ENCODE data around the gene CIC. TPM values are rescaled to one million over a fixed set of nuclear protein-coding genes. Genes with fewer than 3 reads are reported as not detected.
A peak's percentile ranks its signal among the peaks of the same experiment; 100 is the strongest.

CIC gene
- total RNA-seq, 2 experiments from 2014 or later: 60.7 to 65.6 TPM

GRCh38 chr19:42235181-42235580 is 33.9 kb upstream of the CIC start:
- Mint-ChIP-seq H3K9me3 (no peaks in the 10 kb centered on the region), H3K4me3 (no peak overlapping the region), H3K27me3 (no peaks in the 10 kb centered on the region), H3K27ac (no peak overlapping the region), H3K4me1 (ENCODE audit: low read depth) (peaks cover 25% of the 10 kb centered on the region), H3K36me3 (ENCODE audit: low read depth) (peaks cover 55% of the 10 kb centered on the region)
- ATAC-seq: no peak
- DNase-seq: no peak
- ChIA-PET POLR2A (interaction anchor here (1.3 to 16.1 kb wide), 2 partner anchors 9 to 12 kb away, joined by 4 to 195 read pairs; partner anchors contain the start of genes DEDD2 and ZNF526), CTCF (interaction anchor here (1.2 to 1.7 kb wide), 5 partner anchors 15 to 126 kb away, joined by 3 to 4 read pairs (median 3); no protein-coding TSS in a partner anchor)
- intact Hi-C loops (cut with micrococcal nuclease): no loop called here
- TF ChIP-seq, protein P1, sequence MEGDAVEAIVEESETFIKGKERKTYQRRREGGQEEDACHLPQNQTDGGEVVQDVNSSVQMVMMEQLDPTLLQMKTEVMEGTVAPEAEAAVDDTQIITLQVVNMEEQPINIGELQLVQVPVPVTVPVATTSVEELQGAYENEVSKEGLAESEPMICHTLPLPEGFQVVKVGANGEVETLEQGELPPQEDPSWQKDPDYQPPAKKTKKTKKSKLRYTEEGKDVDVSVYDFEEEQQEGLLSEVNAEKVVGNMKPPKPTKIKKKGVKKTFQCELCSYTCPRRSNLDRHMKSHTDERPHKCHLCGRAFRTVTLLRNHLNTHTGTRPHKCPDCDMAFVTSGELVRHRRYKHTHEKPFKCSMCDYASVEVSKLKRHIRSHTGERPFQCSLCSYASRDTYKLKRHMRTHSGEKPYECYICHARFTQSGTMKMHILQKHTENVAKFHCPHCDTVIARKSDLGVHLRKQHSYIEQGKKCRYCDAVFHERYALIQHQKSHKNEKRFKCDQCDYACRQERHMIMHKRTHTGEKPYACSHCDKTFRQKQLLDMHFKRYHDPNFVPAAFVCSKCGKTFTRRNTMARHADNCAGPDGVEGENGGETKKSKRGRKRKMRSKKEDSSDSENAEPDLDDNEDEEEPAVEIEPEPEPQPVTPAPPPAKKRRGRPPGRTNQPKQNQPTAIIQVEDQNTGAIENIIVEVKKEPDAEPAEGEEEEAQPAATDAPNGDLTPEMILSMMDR (IDR thresholded peaks at IDR 0.05): no peak

DNA sequence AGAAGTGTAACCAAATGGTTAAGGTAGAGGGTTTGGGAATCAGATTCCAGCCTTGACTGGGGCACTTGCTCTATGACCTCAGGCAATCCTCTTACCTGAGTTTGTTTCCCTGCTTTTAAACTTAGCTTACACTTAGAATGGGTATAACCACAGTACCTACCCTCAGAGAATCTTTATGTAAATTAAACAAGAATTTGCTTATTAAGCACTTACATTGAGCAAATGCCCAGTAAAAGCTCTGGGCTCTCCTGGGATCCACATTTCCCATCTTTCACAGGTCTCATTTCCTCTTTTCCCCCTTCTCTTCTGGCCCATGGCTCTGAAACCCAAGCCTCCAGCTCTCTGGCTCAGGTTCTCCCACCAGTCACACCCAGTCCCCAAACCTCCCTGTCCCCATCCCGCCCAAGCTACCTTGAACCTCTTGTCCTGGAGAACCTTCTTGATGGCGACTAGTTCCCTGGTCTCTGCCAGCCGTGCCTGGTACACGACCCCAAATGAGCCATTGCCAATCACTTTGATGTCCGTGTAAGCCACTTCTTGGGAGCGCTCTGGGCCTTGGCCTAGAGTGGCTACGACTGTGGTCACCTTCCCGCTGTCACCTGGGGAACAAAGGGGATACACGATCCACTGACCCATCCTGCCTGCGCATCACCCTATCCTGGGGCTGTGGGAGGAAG is 29.4 kb upstream of the CIC start:
- ChIA-PET POLR2A (interaction anchor here (0.6 to 16.1 kb wide), 5 partner anchors 9 to 64 kb away, joined by 3 to 195 read pairs (median 4); partner anchors contain the start of genes DEDD2, PAFAH1B3 and ZNF526), CTCF (interaction anchor here (0.9 to 3.3 kb wide), 3 partner anchors 11 to 56 kb away, joined by 3 to 14 read pairs (median 10); no protein-coding TSS in a partner anchor)
- Mint-ChIP-seq H3K36me3 (ENCODE audit: low read depth) (peaks cover 36% of the 10 kb centered on the region), H3K27ac (peak overlapping the region; percentile 19), H3K4me3 (no peak overlapping the region), H3K9me3 (no peaks in the 10 kb centered on the region), H3K27me3 (no peaks in the 10 kb centered on the region), H3K4me1 (ENCODE audit: low read depth) (peaks cover 34% of the 10 kb centered on the region)
- DNase-seq (no peak), ATAC-seq (no peak)
- TF ChIP-seq, protein P1 (IDR thresholded peaks at IDR 0.05): no peak
- intact Hi-C loops (cut with micrococcal nuclease): loop anchor here (5.0 kb wide), 1 partner anchor 43 kb away; no protein-coding TSS in a partner anchor

DNA sequence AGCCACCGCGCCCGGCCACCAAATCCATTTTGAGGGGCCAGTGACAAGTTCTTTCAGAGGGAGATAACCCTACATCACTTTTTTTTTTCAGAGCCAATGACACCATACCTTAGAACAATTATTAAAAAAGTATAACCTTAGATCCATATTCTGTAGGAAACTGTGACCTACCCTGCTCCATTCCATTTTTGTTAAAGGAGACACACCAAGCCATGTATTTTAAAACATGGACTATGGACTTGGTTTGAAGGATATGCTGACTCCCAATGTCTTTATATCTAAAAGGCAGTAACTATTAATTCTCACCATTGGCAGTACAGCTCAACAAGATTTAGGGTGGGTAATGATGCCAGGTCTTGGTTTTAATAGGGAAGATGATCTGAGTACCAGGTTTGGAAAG is 27.8 kb upstream of the CIC start:
- TF ChIP-seq, protein P1 (IDR thresholded peaks at IDR 0.05): no peak
- no peaks in the 10 kb centered on the region for H3K27me3 Mint-ChIP-seq
- CTCF ChIA-PET: interaction anchor here (0.5 to 6.7 kb wide), 10 partner anchors 11 to 109 kb away, joined by 3 to 107 read pairs (median 4); partner anchors contain the start of gene POU2F2
- DNase-seq (no peak), ATAC-seq (no peak)
- H3K9me3 Mint-ChIP-seq: no peaks in the 10 kb centered on the region
- peaks cover 25% of the 10 kb centered on the region for H3K36me3 Mint-ChIP-seq (ENCODE audit: low read depth)
- POLR2A ChIA-PET: interaction anchor here (1.1 to 16.1 kb wide), 6 partner anchors 8 to 120 kb away, joined by 3 to 195 read pairs (median 14); partner anchors contain the start of genes DEDD2 and ZNF526
- H3K4me3 Mint-ChIP-seq: peak overlapping the region; percentile 94
- peaks cover 44% of the 10 kb centered on the region for H3K4me1 Mint-ChIP-seq (ENCODE audit: low read depth)
- intact Hi-C loops (cut with micrococcal nuclease): loop anchor here (5.0 kb wide), 1 partner anchor 41 kb away; no protein-coding TSS in a partner anchor
- peak overlapping the region; percentile 89 for H3K27ac Mint-ChIP-seq

DNA sequence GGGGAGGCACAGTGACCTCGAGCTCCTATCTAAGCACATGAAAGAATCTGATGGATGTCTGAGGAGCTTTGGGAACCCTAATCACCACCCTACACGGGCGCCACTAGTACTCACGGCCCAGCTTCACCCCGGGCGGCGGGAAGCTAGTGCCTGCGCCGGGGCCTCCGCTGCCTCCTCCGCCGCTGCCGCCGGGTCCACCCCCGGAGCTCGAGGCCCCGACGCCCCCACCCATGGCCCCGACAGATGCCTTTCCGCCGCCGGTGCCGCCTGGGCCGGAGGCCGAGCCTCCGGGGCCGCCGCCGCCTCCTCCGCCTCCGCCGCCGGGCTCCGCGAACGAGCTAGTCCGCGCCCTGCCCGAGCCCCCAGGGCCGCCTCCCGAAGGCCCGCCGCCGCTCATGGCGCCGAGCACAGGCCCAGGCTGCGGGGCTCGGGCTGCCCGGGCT is 27.0 kb upstream of the CIC start:
- DNase-seq: peak; percentile 37

More for the DNA sequence above, 27.0 kb upstream of the CIC start:
- H3K4me1 Mint-ChIP-seq (ENCODE audit: low read depth): peaks cover 46% of the 10 kb centered on the region
- H3K27me3 Mint-ChIP-seq: no peaks in the 10 kb centered on the region
- peaks cover 23% of the 10 kb centered on the region for H3K36me3 Mint-ChIP-seq (ENCODE audit: low read depth)
- no peak for ATAC-seq
- peak overlapping the region; percentile 94 for H3K4me3 Mint-ChIP-seq
- TF ChIP-seq, protein P1 (IDR thresholded peaks at IDR 0.05): no peak
- ChIA-PET POLR2A (interaction anchor here (0.8 to 16.1 kb wide), 7 partner anchors 9 to 383 kb away, joined by 3 to 195 read pairs (median 13); partner anchors contain the start of genes DEDD2, POU2F2 and ZNF526), CTCF (interaction anchor here (0.7 to 6.7 kb wide), 11 partner anchors 10 to 109 kb away, joined by 3 to 107 read pairs (median 4); partner anchors contain the start of genes DEDD2, POU2F2 and ZNF526)
- H3K9me3 Mint-ChIP-seq: no peaks in the 10 kb centered on the region
- intact Hi-C loops (cut with micrococcal nuclease): loop anchor here (5.0 kb wide), 1 partner anchor 40 kb away; no protein-coding TSS in a partner anchor
- H3K27ac Mint-ChIP-seq: peak overlapping the region; percentile 89

Data from activated CD8-positive, alpha-beta T cell treated with anti-CD3 and anti-CD28 coated beads for 36 hours (primary cell).